ENCODE results near the gene GDF15. TPM values are rescaled to one million over a fixed set of nuclear protein-coding genes. Genes with fewer than 3 reads are reported as not detected.

Gene GDF15
- polyA plus RNA-seq (2011; rRNA removed) (67.8 and 78.5 TPM in 2 replicates), polyA plus RNA-seq (2017; fragmentation: RNase III; extraction: RNeasy Plus Mini Kit Qiagen cat#74134 plus additional on column Dnase treatment) (53.4 to 58.4 TPM (median 56.9 TPM) in 3 replicates), polyA minus RNA-seq (2011; rRNA and poly(A)+ RNA removed) (33.4 and 59.6 TPM in 2 replicates)
- 120 and 188 TPM in 2 replicates for polyA plus RNA-seq (2012; cell fraction: cytosol; rRNA removed)
- 132 and 182 TPM in 2 replicates for polyA plus RNA-seq (2012; cell fraction: nucleus; rRNA removed)

- DNase-seq (ENCODE audit: low read depth in 1 of 2, low spot score in 1 of 2) (peak; percentile 87 to 94), FAIRE-seq (no peak), ATAC-seq (peak; percentile 73 to 77)
- H3K27ac ChIP-seq = peak within 1 kb of the TSS; percentile 97 to 99
- H3K9me3 ChIP-seq = no peaks in the 10 kb centered on the region
- ChIA-PET CTCF (interaction anchor here (0.9 to 2.3 kb wide), 3 partner anchors 24 to 38 kb away, joined by 3 to 11 read pairs (median 3); no protein-coding TSS in a partner anchor), POLR2A (interaction anchor here (0.5 to 3.0 kb wide), 22 partner anchors 9 to 193 kb away, joined by 3 to 36 read pairs (median 7); partner anchors contain the start of genes JUND, LSM4, MPV17L2 and RAB3A)
- H3K4me1 ChIP-seq = peaks cover 49% of the 10 kb centered on the region
- TF ChIP-seq JUN (IDR thresholded peaks at IDR 0.05) = peak; percentile 93 to 99
- no peak for TF ChIP-seq BHLHE40 (IDR thresholded peaks at IDR 0.05; ENCODE audit: low read depth, low read length)
- TF ChIP-seq HDAC2 (IDR thresholded peaks at IDR 0.05) = no peak
- no peak for TF ChIP-seq USF2 (IDR thresholded peaks at IDR 0.05)
- peak; percentile 18; the same call in 1 of the 2 replicates for TF ChIP-seq MAX (IDR thresholded peaks at IDR 0.05)
- no peak for TF ChIP-seq CHD2 (IDR thresholded peaks at IDR 0.05; ENCODE audit: low read length, partially characterized antibody)
- peak; percentile 44; the same call in 1 of the 2 replicates for TF ChIP-seq PHF8 (IDR thresholded peaks at IDR 0.05; ENCODE audit: borderline replicate concordance, low read depth)
- TF ChIP-seq ZC3H11A (IDR thresholded peaks at IDR 0.05) = no peak
- 0 out of 3 replicates have a peak, but pooled peaks have one; percentile 20 for TF ChIP-seq SMC3 (IDR thresholded peaks at IDR 0.05)
- TF ChIP-seq POLR2A (IDR thresholded peaks at IDR 0.05; ENCODE audit: low read length) = peak; percentile 99
- no peak for TF ChIP-seq HMGXB4 (CRISPR knock-in tag; IDR thresholded peaks at IDR 0.05; ENCODE audit: borderline replicate concordance)
- TF ChIP-seq ELK1 (IDR thresholded peaks at IDR 0.05; ENCODE audit: low read depth, low read length) = no peak
- TF ChIP-seq REST (IDR thresholded peaks at IDR 0.05) = peak; percentile 24; the same call in 1 of the 2 replicates
- TF ChIP-seq BCL3 (IDR thresholded peaks at IDR 0.05) = peak; percentile 99
- peak within 1 kb of the TSS; percentile 92 for H3K4me2 ChIP-seq
- WGBS (ENCODE audit: missing lambda C conversion rate) = 3% methylated on average over 21 of the region's 33 CpGs
- peak within 1 kb of the TSS; percentile 98 for H3K4me3 ChIP-seq
These were observed at the start of gene GDF15 for GRCh38 chr19:18385675-18386542. Gene GDF15 (plus strand): TSS chr19:18386158. CDS start chr19:18386190, 32 bp downstream.

All from A549 (cell line).